Neuron (in vitro differentiated cells): ENCODE measurements around the gene DBN1.

ENCODE experiments used
- H2AFZ ChIP-seq: one replicate; pipeline ENCODE4 v1.6.1; 2013; ENCODE audit warnings: low read depth, mild to moderate bottlenecking, inconsistent platforms, low read length, moderate library complexity
- H3K27me3 ChIP-seq: one replicate; pipeline ENCODE4 v1.6.1; 2013; ENCODE audit warnings: low read length; ENCODE audit not compliant: insufficient read depth
- H3K36me3 ChIP-seq: one replicate; pipeline ENCODE4 v1.6.1; 2013; ENCODE audit warnings: low read length; ENCODE audit not compliant: insufficient read depth
- H3K4me1 ChIP-seq: one replicate; pipeline ENCODE4 v1.6.1; 2013; ENCODE audit warnings: low read length; ENCODE audit not compliant: insufficient read depth
- H3K4me3 ChIP-seq: 2 replicates; pipeline ENCODE4 v1.5.1; 2013; ENCODE audit warnings: mild to moderate bottlenecking, low read length, moderate library complexity
- H3K9me3 ChIP-seq: one replicate; pipeline ENCODE4 v1.6.1; 2013; ENCODE audit warnings: low read length

The DBN1 gene

GRCh38 chr5:177510567-177511053 is 37.2 kb upstream of the DBN1 start:
- no peak overlapping the region for H3K4me3 ChIP-seq
- no peaks in the 10 kb centered on the region for H3K9me3 ChIP-seq
- peaks cover 57% of the 10 kb centered on the region for H3K36me3 ChIP-seq
- H3K27me3 ChIP-seq, result no peaks in the 10 kb centered on the region
- peaks cover 16% of the 10 kb centered on the region for H3K4me1 ChIP-seq
- H2AFZ ChIP-seq, result no peak overlapping the region

DNA sequence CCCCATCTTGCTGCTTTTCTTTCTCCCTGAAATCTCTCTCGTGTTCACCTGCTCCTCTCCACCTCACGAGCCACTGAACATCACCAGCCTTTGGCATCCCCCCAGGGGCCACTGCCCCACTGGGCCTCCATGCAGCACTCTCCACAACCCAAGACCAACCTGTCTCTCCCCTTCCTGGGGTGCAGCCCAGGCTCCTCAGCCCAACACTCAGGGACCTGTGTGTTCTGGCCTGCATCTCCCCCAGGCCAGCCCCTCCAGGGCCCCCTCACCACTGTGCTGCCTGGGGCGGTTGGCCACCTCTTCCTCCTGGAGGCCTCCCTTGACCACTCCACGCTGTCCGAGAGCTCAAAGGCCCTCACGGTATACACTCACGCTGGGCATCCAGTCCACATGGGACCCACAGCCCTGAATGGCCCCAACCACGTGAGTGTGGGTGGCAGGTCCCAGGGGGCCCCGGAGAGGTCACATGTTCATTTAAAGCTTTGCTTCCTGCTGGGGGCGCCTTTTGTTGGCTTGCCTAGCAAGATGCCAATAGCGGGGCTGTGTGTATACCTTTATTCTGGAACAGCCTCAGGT is 36.6 kb upstream of the DBN1 start:
- Histone ChIP-seq H2AFZ (no peak overlapping the region), H3K27me3 (no peaks in the 10 kb centered on the region), H3K4me1 (peaks cover 13% of the 10 kb centered on the region), H3K9me3 (no peaks in the 10 kb centered on the region), H3K36me3 (peaks cover 51% of the 10 kb centered on the region), H3K4me3 (no peak overlapping the region)

GRCh38 chr5:177509381-177509951 is 36.0 kb upstream of the DBN1 start, which contains the start of gene DOK3:
TSS of gene DOK3 (minus strand) at chr5:177509826. CDS start at chr5:177509540, 286 bp downstream.
- Histone ChIP-seq H3K27me3 (no peaks in the 10 kb centered on the region), H3K4me1 (peaks cover 13% of the 10 kb centered on the region), H3K9me3 (no peaks in the 10 kb centered on the region), H2AFZ (no peak within 1 kb of the TSS), H3K36me3 (peaks cover 46% of the 10 kb centered on the region), H3K4me3 (no peak within 1 kb of the TSS)

DNA sequence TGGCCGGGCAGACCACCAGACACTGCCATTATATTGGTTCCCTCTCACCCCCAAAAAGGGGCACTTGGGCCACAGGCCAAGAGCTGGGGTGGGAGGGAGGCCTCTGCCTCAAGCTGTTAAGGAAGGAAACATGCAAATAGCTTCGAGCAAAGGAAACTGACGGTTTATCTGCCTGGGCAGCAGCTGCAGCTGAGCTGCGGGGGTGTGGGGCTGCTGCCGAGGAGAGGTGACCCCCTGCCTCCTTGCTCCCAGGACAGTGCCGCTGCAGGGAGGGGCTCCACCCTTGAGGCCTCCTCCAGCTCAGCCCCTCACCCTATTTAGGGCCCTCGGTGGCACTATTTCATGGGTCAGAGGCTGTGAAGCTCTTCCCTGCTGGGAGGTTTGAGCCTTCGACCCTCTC is 35.4 kb upstream of the DBN1 start:
- no peak overlapping the region for H2AFZ ChIP-seq
- no peak overlapping the region for H3K4me3 ChIP-seq
- peaks cover 39% of the 10 kb centered on the region for H3K36me3 ChIP-seq
- no peaks in the 10 kb centered on the region for H3K9me3 ChIP-seq
- H3K4me1 ChIP-seq, result peaks cover 13% of the 10 kb centered on the region
- no peaks in the 10 kb centered on the region for H3K27me3 ChIP-seq

- no peak overlapping the region for H3K4me3 ChIP-seq
- peaks cover 13% of the 10 kb centered on the region for H3K4me1 ChIP-seq
- no peak overlapping the region for H2AFZ ChIP-seq
- H3K27me3 ChIP-seq, result no peaks in the 10 kb centered on the region
- H3K36me3 ChIP-seq, result peaks cover 33% of the 10 kb centered on the region
- H3K9me3 ChIP-seq, result no peaks in the 10 kb centered on the region
Measured at GRCh38 chr5:177508221-177508611, 34.8 kb upstream of the DBN1 start.

- Histone ChIP-seq H3K4me1 (peaks cover 15% of the 10 kb centered on the region), H2AFZ (no peak overlapping the region), H3K9me3 (no peaks in the 10 kb centered on the region), H3K27me3 (no peaks in the 10 kb centered on the region), H3K36me3 (peaks cover 28% of the 10 kb centered on the region), H3K4me3 (no peak overlapping the region)
Measured at GRCh38 chr5:177507596-177508220, 34.3 kb upstream of the DBN1 start.

DNA sequence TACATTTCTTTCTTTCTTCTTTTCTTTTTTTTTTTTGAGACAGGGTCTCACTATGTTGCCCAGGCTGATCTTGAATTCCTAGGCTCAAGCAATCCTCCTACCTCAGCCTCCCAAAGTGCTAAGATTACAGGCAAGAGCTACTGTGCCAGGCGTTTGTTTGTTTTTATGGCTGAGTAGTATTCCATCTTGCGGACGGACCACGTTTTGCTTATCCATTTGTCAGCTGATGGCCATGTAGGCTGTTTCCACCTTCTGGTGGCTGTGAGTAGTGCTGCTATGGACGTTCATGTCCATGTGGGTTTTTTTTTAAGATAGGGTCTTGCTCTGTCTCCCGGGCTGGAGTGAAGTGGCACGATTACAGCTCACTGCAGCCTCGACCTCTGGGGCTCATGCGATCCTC is 33.7 kb upstream of the DBN1 start:
- Histone ChIP-seq H3K36me3 (peaks cover 23% of the 10 kb centered on the region), H3K27me3 (no peaks in the 10 kb centered on the region), H3K4me3 (no peak overlapping the region), H2AFZ (no peak overlapping the region), H3K4me1 (peaks cover 20% of the 10 kb centered on the region), H3K9me3 (no peaks in the 10 kb centered on the region)

GRCh38 chr5:177505075-177505474 is 31.6 kb upstream of the DBN1 start:
- no peaks in the 10 kb centered on the region for H3K9me3 ChIP-seq
- no peak overlapping the region for H3K4me3 ChIP-seq
- H3K36me3 ChIP-seq, result peaks cover 2% of the 10 kb centered on the region
- no peaks in the 10 kb centered on the region for H3K27me3 ChIP-seq
- H3K4me1 ChIP-seq, result peaks cover 37% of the 10 kb centered on the region
- no peak overlapping the region for H2AFZ ChIP-seq

DNA sequence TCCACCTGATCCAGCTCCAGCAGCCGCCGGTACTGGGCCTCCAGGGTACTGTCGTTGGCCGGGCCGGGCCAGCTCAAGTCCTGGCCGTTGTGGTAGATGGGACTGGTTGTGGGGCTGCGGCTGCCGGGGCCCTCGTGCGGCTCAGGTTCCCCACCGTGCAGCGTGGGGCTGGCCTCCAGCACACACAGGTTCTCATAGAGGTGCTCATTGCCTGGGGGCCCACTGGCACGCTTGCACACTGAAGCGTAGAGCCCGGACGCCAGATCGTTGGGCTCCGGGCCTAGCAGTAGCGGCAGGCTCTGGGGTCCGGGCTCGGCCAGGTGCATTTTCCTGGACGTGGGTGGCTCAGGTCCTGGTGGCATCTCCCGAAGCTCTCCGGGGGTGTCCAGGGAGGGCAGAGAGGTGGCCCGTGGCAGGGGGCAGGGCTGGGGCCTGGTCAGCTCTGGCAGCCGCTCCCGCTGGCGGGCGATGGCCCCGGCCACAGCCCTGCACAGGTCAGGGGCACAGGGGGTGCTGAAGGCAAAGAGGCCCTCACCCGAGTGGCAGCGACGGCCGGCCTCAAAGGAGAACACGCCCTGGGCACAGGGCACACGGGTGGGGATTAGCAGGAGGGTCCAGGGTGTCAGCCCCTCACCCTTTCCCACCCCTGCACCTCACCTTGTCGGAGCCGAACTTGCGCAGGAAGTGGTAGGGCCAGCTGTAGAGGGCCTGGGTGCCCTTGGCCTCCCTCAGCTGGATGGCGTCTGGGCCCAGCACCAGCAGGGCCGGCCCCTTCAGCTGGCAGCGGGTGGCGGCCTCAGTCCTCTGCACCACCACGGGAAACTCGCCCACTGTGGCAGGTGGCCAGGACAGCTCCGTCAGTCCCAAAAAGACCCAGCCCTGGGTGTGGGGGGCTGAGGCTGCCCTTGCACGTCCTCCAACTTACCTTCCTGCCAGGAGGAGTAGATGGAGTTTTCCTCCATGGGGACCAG is 30.9 kb upstream of the DBN1 start:
- Histone ChIP-seq H3K27me3 (no peaks in the 10 kb centered on the region), H3K4me3 (no peak overlapping the region), H3K9me3 (no peaks in the 10 kb centered on the region), H3K36me3 (no peaks in the 10 kb centered on the region), H2AFZ (no peak overlapping the region), H3K4me1 (peaks cover 37% of the 10 kb centered on the region)

DNA sequence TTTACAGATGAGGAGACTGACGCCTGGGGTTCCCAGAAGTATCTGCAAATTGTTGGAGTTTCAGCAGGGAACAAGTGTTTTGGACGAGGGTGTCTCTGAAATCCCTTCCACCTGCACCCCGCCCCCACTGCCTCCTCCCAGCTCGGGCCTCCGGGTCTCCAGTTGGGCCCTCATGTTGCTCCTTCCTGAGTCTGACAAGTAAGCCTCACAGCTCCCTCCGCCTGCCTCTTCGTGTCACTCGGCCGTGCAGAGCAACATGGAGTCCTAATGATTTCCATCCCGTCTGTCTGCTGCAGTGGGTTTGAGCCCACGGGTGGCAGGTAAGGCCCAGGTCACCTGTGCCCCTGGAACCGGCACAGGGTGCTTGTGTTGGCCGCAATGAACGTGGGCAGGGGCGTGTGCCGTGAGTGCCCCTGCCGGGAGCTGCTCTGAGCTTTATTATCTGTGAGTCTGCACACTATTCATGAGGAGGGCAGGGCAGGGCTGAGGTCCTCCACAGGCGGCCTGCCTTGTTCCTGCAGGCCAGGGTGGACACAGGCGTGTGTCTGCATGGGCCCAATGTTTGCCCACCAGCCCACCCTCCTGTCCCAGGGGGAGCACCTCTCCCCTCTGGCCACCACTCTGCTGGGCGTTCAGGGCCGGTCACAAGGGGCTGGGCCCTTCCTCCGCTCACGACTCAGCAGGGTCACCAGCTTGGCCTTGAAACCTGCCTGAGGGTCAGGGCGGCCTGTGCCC is 30.1 kb upstream of the DBN1 start:
- no peaks in the 10 kb centered on the region for H3K9me3 ChIP-seq

GRCh38 chr5:177502886-177503285 is 29.5 kb upstream of the DBN1 start:
- Histone ChIP-seq H3K4me1 (peaks cover 27% of the 10 kb centered on the region), H3K9me3 (no peaks in the 10 kb centered on the region), H3K36me3 (no peaks in the 10 kb centered on the region), H2AFZ (no peak overlapping the region), H3K4me3 (no peak overlapping the region), H3K27me3 (no peaks in the 10 kb centered on the region)

More for the DNA sequence above, 30.1 kb upstream of the DBN1 start:
- H2AFZ ChIP-seq, result no peak overlapping the region
- H3K36me3 ChIP-seq, result no peaks in the 10 kb centered on the region
- H3K27me3 ChIP-seq, result no peaks in the 10 kb centered on the region
- H3K4me3 ChIP-seq, result no peak overlapping the region
- H3K4me1 ChIP-seq, result peaks cover 28% of the 10 kb centered on the region

DNA sequence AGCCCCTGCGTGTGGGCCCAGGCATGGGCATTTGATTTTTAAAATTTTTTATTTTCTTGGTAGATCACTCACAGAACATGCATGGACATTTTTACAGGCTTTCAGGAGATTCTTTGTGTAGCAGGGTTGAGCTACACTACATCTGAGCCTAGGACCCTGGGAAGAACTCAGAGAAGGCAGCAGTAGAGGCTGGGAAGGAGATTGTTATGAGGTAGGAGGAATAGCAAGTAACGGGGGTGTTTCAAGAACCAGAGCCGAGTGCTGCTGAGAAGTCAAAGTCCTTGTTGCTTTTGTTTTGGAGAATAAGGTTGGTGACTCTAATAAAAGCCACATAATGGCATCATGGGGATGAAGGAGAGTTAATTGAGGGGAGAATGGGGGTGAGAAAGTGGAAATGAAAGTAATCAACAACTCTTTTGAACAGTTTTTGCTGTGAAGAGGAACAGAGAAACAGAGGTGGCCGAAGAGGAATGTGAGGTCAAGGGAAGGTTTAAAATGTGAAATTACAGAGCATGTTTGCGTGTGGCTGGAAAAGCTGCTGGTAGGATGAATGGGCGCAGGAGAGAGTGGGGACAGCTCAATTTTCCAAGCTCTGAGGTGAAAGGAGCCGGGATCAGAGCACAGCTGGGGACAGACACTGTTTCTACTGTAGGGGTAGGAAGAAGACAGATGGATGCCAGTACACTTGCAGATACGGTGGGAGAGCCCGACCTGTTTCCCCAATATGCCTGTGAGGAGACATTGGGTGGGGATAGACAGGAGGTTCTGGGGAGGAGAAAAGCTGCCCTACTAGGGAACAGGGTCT is 28.6 kb upstream of the DBN1 start:
- no peaks in the 10 kb centered on the region for H3K9me3 ChIP-seq
- H3K4me3 ChIP-seq, result no peak overlapping the region

More for the DNA sequence above, 28.6 kb upstream of the DBN1 start:
- H3K36me3 ChIP-seq, result no peaks in the 10 kb centered on the region
- peaks cover 29% of the 10 kb centered on the region for H3K4me1 ChIP-seq
- no peaks in the 10 kb centered on the region for H3K27me3 ChIP-seq
- no peak overlapping the region for H2AFZ ChIP-seq
